Esophagus mucosa (tissue), 1 donor: ENCODE measurements around the gene GAK. TPM values are rescaled to one million over a fixed set of nuclear protein-coding genes. Genes with fewer than 3 reads are reported as not detected.

Experiments used
- ATAC-seq: fragments of 200-7000 bp; cut with Tn5 transposase; one replicate; pipeline ENCODE4 v1.9.1; 2020
- total RNA-seq: library from RNA; stranded (reverse); gene quantifications from one replicate; pipeline ENCODE4 v1.2.4, GENCODE V29; 2023
- donor health status: DM: yes; HTN: yes; CAD: no.

The GAK gene
- total RNA-seq, 1 donor from 2014 or later = 69.1 TPM

DNA sequence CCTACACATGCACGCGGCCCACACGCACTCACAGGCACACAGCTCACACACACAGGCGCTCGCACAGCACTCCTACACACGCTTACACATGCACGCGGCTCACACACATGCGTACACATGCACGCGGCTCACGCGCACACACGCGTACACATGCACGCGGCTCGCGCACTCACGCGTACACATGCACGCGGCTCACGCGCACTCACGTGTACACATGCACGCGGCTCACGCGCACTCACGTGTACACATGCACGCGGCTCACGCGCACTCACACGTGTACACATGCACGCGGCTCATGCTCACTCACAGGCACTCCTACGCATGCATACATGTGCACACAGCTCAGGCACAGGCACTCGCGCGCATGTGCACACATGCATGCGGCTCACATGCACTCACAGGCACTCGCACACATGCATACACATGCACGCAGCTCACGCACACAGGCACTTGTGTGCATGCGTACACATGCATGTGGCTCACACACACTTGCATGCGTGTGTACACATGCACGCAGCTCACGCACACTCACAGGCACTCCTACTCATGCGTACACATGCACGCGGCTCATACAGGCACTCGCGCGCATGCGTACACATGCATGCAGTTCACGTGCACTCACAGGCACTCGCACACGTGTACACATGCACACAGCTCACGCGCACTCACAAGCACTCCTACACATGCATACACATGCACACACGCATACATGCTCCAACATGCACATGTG is 44.9 kb downstream of the GAK start:
- no peak for ATAC-seq

DNA sequence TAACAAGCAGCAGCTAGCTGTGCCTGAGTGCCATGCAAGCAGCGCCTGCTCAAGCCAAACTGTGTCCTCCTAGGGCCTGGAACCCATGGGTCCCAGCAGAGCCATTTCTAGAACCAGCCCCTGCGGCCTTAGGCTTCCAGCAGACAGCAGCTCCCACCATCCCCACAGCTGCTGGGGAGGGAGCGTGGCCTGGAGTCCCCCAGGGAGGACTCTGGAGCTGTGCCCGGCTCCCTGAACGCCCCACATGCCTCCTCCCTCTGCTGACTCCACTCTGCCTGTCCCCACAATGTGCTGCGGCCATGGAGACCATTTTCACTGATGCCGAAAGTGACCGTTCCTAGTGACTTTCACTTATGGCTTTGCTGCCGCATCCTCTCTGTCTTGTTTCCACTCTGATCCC is 45.9 kb downstream of the GAK start:
- ATAC-seq = no peak

DNA sequence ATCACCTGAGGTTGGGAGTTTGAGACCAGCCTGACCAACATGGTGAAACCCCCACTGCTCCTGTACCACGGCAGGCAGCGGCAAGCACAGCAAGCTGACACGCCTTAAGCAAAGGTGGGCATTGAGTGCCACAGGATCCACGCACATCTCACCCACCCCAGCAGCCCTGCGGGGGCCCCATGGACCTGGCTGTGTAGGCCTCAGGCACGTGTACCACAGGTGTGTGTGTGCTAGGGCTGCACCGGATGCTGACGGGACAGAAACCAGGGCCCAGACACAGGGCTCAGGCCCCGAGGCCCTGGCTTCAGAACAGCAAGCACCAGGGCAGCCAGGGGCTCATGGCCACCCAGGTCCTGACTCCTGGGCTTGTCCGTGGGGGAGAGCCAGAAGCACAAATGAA is 46.8 kb downstream of the GAK start:
- ATAC-seq = no peak

DNA sequence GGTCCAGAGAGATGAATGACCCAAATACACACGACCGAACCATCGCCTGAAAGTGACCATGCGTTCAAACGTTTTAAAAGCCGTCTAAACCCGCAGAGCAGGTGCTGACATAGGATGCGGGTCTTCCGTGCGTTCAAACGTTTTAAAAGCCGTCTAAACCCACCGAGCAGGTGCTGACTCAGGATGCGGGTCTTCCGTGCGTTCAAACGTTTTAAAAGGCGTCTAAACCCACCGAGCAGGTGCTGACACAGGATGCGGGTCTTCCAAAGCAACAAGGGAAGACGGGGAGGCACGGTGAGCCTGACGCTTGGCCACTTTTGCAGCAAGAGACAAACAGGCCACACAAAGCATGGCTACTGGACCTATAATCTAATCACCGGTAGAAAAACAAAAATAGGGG is 47.2 kb downstream of the GAK start:
- ATAC-seq = no peak

DNA sequence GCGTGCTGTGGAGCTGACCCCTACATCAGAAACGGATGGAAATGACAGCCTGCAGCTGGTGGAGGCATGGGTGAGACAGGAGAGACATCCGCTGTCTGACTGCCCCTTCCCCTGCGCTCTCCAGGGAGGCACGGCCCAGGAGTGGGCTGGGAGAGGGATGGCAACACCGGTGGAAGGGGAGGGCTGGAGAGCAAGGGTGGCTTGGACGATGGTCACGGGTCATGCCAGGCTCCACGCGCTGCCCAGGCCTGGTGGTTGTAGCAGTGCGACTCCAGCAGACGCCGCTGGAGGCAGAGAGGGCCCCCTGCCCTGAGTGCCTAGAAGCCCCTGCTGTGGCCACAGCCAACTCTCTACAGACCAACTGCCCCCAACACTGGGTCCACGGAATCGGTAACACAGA is 47.9 kb downstream of the GAK start:
- ATAC-seq = no peak

DNA sequence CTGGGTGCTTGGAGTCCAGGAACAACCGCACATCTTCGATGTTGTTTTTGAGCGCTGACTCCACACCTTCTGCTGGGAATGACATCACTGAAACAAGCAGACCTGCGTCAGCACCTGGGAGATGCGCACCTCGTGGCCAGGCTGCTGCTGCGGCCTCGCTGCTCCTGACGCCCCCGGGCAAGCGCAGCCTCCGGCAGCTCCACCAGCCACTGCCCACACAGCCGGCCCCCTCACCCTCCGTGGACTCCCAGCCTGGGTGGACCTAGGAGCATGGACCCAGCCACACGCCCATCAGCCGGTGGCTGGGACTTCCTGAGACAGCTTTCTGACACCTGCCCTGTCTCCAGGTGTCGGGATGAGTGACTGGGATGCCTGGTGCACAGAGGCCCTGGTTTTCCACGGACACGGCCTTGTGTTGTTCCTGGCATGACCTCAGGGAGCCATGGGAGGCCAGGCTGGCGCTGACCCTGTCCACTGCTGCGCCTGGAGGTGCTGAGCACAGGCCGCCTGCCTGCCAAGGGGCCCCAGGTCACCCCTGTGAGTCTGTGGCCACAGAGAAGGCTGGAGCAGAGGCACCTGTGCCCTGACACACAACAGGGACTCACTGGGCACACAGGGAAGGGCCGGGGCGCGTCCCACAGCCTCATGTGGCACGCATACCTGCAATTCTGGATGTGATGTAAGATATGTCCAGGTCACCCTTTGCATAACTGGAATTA is 48.6 kb downstream of the GAK start:
- ATAC-seq = no peak

DNA sequence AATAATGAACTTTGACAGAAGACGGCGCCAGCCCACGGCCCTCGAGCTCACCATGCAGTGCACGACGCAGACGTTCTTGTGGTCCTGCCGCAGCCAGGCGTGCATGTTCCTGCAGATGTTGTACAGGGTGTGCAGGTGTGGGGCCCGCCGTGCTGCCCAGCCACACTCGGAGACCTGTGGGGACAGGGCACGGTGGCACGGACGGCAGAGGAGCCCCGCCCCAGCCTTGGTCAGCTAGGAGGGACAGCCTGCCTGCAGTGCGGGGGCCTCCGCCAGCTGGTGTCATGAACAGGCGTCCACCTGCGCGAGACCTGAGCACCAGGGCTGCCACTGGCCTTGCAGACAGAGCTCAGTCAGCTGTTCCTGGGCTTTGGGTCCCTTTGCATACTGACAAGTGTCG is 49.5 kb downstream of the GAK start:
- no peak for ATAC-seq

DNA sequence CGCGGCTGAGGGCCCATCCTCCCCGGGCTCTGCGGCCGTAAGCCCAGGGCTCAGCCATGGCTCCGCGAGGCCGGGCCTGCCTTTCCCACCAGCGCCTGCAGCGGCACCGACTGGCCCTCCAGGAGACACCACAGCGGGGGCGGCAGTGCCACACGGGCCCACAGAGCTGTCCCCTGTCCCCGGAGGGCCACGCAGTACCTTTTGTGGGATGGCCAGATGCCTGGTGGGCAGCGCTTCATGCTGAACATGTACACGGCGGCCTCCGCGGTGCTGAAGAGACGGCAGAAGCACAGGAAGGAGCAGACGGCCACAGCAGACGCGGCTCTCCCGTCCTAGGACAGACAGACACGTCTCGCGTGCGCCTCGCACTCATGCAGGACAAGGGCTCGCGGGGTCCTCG is 50.4 kb downstream of the GAK start:
- no peak for ATAC-seq

DNA sequence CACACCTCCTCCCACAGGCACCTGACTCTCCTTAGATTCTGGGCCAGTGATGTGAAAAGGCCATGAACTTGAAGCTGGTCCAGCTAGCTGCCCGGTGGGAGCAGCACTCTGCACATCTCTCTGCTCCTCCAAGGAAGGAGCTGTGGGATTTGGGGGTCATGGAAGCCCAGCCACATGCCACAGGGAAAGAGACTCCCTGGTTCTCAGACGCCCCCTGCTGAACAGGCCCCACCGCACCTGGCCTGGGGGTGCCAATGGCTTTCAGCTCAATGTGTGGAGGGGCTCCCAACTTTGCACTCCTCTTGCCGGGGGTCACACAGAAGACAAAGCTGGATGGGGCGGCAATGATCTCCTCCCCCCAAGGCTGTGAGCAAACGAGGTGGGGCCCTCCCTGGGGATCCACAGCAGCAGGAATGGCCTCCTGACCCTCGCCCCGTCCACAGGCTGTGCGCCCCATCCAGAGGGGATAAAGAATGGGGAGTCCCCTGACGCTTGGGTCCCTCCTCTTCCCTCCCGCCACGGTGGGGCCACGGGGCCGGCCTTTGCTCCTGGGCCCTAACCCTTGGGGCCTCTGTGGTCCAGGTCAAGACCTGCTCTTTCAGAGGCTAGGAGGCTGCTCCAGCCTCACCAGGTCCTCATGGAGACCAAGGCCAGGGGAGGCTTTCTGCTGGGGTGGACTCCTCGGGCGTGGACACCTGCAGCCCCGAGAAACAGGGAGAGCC is 51.3 kb downstream of the GAK start:
- no peak for ATAC-seq

DNA sequence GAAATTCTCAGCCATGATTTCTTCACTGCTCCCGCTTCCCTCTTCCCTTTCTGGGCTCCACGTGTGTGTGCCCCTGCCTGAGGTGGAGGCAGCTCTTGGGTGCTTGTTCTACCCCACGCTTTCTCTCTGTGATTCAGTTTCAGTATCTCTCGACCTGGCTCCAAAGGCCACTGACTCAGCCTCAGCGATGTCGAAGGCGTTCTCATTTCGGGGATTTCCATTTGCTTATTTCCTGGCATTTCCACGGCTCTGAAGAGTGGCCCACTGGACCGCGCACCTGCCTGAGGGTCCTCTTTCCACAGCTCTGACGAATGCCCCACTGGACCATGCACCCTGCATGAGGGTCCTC is 52.4 kb downstream of the GAK start:
- no peak for ATAC-seq

DNA sequence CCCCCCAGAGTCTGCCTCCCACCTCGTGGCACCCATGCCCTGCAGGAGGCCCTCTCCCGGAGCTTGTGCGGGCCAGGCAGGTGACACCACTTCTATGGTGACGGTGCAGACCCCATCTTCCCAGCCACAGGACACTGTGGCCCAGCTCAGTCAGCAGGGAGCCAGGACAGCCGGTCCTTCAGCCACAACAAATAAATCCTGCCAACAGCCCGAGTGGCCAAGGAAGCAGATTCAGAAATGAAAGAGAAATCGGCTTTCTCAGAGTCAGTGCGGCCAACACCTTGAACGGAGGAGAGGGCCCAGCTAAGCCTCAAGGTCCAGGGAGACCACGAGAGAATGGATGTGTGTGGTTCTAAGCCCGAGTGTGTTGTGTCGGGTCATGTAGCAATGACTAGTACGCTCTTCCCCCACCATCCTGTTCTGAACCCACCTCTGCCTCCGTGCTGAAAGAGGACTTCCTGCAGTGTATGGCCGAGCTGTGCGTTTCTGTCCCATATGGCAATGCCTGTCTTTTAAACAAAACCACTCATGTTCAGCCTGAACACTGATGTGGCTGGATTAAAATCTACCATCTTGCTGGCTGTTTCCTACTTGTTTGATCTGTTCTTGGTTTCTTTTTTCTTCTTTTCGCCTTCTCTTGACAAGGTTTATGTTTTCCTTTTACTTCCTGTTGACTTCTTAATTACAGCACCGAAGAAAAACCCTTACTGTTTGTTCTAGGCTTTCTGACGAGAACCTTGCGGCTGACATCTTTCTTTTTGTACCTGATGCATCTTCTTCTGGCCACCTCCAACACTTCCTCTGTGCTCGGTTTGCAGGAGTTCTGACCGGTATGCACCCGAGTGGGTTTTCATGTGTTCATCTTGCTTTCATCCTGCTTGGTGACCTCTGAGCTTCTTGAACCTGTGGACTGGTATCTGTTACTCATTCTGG is 53.1 kb downstream of the GAK start:
- no peak for ATAC-seq

DNA sequence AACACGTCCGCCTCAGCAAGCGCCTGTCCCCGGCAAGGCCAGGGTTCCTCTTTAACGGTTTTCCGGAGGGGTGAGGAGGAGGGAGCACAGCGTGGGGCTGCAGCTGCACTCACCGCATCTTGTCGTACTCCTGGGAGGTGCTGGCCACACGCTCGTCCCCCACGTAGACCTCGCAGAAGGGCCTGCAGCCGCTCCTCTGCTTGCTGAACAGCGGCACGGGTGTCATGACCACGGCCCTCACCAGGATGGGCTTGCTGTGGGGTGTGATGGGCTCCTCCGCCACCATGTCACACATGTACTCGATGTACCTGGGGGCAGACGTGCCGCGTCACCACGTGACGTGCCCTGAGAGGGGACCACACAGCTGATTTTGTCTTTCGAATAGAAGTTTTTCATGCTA is 54.6 kb downstream of the GAK start:
- ATAC-seq = no peak

DNA sequence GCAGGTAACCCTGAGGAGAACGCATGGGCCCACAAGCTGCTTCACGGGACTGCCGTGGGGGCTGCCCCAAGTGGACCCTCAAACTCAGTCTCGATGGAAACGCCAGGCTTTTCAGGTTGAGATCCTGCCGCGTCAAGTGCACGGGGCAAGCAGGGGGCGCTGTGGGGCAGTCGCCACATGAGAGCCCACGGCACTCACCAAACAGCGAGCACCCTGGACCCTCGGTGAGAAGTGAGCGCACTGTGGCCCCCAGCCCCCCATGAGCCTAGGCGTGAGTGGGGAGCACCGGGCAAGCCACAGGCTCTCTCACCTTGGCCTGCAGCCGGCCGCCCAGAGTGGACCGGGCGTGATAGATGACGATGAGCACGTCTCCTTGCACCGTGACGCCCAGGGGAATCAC is 55.3 kb downstream of the GAK start:
- ATAC-seq = no peak

DNA sequence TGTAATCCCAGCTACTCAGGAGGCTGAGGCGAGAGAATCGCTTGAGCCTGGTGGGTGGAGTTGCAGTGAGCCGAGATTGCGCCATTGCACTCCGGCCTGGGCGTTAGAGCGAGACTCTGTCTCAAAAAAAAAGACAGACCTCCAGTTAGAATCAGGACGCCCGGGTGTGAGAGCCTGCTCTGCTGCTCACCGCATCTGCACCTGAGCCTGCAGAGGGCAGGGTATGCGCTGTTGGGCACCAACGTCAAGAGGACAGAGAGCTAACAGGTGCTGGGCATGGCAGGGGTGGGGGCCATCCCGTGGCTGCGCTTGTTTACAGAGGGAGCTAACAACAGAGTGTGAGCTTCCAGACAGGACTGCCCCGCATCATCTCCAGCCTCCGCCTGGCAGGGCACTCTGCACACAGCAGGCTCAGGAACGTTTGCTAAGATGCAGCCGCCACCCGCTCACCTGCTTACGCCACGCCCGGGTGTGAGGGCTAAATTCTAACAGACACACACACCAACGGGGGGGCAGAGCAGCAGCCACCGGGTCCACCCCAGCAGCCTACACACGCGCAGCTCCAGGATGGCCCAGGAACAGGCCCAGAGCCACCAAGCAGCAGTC is 56.2 kb downstream of the GAK start:
- no peak for ATAC-seq

DNA sequence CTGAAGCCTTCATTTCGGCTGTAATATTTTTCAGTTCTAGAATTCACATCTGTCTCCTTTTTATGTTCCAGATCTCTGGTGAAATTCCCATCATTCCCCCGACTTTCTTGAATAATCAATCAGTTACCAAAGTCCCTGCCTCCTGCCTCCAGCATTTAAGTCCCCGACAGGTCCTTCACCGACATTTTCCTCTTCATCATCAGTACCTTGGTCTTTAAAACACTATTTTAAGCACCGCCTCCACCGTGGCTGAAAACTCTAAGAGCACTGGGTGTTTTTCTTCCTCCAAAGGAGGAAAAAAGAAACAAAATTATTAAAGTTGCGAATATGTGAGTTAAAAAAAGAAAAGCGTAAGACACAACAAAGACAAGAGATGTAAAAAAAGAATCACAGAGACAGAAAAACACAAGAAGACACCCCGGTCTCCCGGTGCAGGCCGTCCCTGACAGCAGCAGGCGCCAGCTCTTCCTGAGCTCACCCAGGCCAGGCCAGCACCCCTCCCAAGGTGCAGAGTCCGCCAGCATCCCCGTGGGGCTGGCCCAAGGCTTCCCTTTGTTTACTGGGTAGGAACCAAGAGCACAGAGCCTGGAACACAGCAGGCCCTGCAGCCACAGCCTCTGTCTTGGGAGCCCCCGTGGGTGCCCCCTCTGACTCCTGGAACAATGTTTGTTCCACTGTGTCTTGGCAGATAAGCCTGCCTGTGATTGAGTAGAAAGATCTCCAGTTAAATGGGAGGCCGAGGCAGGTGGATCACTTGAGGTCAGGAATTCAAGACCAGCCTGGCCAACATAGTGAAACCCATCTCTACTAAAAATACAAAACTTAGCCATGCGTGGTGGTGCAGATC is 56.9 kb downstream of the GAK start:
- ATAC-seq = no peak

DNA sequence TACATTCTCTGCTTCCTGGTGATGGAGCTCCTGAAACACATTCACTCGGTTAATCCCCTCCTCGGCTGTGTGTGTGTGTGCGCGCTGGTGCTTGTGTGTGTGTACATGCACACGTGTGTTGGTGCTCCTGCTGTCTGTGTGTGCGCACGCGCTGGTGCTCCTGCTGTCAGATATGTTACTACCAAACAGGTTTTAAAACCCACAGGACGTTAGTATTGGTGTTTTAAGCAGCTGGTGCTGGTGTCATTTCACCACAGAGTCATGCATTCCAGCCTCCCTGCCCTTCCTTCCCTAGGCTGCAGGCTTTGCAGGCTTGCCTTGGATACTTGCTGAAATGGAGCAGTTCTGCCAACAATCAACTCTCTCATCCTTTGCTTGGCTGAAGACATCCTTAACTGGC is 58.1 kb downstream of the GAK start:
- no peak for ATAC-seq

DNA sequence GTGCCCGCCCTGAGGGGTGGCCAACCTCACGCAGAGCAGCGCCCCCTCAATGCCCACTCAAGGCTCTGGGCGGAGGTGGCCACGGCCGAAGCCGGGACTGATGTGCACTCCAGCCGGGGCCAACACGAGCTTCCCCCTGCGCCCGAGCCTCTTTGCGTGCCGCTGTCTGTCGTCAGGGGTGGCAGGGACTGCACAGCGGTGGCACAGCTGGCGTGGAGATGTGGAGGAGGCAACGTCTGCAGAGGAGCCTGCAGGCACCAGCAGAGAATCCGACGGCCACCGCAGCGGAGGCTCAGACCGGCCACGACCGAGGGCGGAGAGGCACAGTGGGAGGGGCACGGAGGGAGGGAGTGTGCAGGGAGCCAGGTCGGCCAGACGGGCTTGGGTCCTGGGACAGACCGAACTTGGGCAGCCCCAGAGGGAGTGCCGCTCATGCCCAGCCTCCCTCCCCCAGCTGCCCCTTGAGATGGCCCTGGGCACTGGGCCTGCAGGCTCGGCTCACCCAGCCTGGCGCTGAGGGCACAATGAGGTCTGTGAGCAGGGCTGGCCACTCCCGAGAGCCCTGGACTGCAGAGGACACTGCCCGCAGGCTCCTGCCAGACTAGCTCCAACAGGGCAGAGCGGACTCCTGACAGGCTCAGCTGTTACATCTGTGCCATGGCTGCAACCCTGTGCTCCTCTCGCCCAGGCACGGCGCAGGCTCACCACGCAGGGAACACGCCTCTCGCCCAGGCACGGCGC is 59.7 kb downstream of the GAK start:
- ATAC-seq = no peak

DNA sequence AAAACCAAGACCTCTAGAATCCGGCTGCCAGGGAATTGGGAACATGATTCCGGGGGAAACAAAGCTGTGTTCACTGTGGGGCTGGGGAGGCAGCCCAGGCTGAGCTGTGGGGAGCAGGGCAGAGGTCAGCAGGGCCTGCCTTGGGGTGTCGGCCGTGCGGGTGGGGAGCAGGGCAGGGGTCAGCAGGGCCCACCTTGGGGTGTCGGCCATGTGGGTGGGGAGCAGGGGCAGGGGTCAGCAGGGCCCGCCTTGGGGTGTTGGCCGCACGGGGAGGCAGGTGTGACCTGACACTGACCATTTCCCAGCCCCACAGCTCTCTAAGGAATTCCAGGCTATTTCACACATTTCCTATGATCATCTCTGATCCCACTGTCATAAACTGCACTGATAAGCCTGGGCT is 60.6 kb downstream of the GAK start:
- ATAC-seq = no peak

DNA sequence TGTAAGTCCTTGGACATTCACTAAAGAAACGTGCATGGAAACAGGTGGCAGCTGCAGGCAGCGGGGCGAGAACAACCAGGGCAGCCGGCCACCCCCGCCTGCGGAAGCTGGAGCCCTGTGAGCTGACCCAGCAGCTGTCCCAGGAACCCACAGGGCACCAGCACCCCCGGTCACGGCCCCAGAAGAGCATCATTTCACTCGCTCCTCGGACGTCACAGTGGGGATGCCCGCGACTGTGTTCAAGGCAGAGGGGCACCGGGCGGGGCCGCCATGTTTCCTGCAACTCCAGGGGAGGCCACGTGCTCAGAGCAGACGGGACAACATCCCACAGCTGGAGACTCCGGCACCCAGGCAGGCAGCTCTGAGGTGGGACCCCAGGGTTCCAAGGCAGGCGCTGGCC is 61.2 kb downstream of the GAK start:
- ATAC-seq = no peak

DNA sequence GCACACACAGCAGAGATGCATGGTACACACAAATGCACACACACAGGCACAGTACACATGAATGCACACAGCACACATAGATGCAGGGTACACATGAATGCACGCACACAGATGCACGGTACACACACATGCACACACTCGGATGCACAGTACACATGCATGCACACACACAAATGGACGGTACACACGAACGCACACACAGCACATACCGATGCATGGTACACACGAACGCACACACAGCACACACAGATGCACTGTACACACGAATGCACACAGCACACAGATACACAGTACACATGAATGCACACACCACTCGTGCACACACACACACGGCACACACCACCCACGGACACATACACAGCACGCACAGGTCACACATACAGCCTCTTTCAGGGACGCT is 62.3 kb downstream of the GAK start:
- no peak for ATAC-seq

DNA sequence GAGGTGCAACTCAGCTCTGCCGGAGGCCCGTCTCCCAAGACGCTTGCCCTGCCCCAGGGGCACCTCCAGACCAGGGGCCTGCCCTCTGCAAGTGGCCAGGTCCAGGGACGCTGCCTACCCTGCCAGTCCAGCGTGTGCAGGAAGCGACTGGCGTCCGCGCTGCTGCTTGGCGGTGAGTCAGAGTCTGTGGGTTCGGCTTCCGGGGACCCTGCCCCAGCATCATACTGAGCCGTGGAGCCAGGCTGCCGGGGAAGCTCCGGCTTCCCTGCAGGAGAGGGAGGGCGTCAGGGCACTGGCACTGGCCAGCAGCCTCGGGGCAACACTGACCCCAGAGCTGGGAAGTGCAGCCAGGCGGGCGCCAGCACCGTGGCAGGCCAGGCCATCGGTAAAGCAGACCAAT is 63.7 kb downstream of the GAK start:
- ATAC-seq = no peak
